Fibroblast of lung (primary cell): ENCODE results near the gene PTPRF. TPM values are rescaled to one million over a fixed set of nuclear protein-coding genes. Genes with fewer than 3 reads are reported as not detected.

ENCODE experiments used
- DNase-seq, 2 donors: peaks; one replicate each; pipeline versions ENCODE4 v3.0.0 to v3.0.0-alpha.2; 2010; ENCODE audit warnings: low read depth in 2 of 2
- H2AFZ ChIP-seq: 2 replicates; pipeline ENCODE4 v1.5.1; 2012; ENCODE audit warnings: low read length, control low read depth, inconsistent platforms
- H3K27ac ChIP-seq: 2 replicates; pipeline ENCODE4 v1.5.1; 2011; ENCODE audit warnings: low read length, control low read depth; ENCODE audit not compliant: insufficient read depth
- H3K27me3 ChIP-seq: 2 replicates; pipeline ENCODE4 v1.5.1; 2011; ENCODE audit warnings: mild to moderate bottlenecking, low read length; ENCODE audit not compliant: control insufficient read depth, insufficient read depth
- H3K36me3 ChIP-seq: 2 replicates; pipeline ENCODE4 v1.5.1; 2011; ENCODE audit warnings: low read length; ENCODE audit not compliant: control insufficient read depth, insufficient read depth
- H3K4me1 ChIP-seq: 2 replicates; pipeline ENCODE4 v1.5.1; 2011; ENCODE audit warnings: low read length; ENCODE audit not compliant: control insufficient read depth, insufficient read depth; ENCODE audit errors: extremely low read depth
- H3K4me2 ChIP-seq: 2 replicates; pipeline ENCODE4 v1.5.1; 2011; ENCODE audit warnings: low read length, control low read depth; ENCODE audit not compliant: insufficient read depth; ENCODE audit errors: extremely low read depth
- H3K4me3 ChIP-seq, 4 experiments: fragments of 200-600 bp in 1 of 4; sonication (generic) in 1 of 4; replicated peaks in 1 of 4; 2 replicates each; pipeline ENCODE4 v1.5.1; 2011 to 2016; ENCODE audit warnings: low read length in 4 of 4, low read depth in 3 of 4, mild to moderate bottlenecking in 3 of 4, control low read depth in 2 of 4, inconsistent platforms in 1 of 4, mixed read lengths in 1 of 4; ENCODE audit not compliant: insufficient read depth in 1 of 4; ENCODE audit errors: control extremely low read depth in 1 of 4
- H3K79me2 ChIP-seq: 2 replicates; pipeline ENCODE4 v1.5.1; 2012; ENCODE audit warnings: mild to moderate bottlenecking, low read length, inconsistent platforms; ENCODE audit not compliant: control insufficient read depth, insufficient read depth
- H3K9ac ChIP-seq: 2 replicates; pipeline ENCODE4 v1.5.1; 2011; ENCODE audit warnings: mild to moderate bottlenecking, low read length, control low read depth; ENCODE audit not compliant: insufficient read depth
- H3K9me3 ChIP-seq: 2 replicates; pipeline ENCODE4 v1.5.1; 2012; ENCODE audit warnings: low read depth, low read length; ENCODE audit not compliant: control insufficient read depth, insufficient read depth
- H4K20me1 ChIP-seq: 2 replicates; pipeline ENCODE4 v1.5.1; 2011; ENCODE audit warnings: low read length; ENCODE audit not compliant: control insufficient read depth, insufficient read depth; ENCODE audit errors: extremely low read depth
- CTCF ChIP-seq, 2 donors: IDR thresholded peaks in 1 of 2; conservative IDR thresholded peaks in 1 of 2; 1 replicate in 1 of 2; 2 replicates in 1 of 2; pipeline ENCODE4 v1.5.1; 2011 to 2012; ENCODE audit warnings: low read length in 2 of 2, control low read depth in 1 of 2, inconsistent platforms in 1 of 2, low read depth in 1 of 2, mild to moderate bottlenecking in 1 of 2
- EZH2 ChIP-seq: IDR thresholded peaks from 2 replicates; pipeline ENCODE4 v1.5.1; 2012; ENCODE audit warnings: low read length, control low read depth, mild to moderate bottlenecking; ENCODE audit errors: missing control alignments
- polyA plus RNA-seq, 2 donors: library from polyadenylated mRNA; depleted of rRNA in 1 of 2; stranded (reverse) in 1 of 2; unstranded in 1 of 2; fragments of >200 nt; gene quantifications; 2 replicates each; pipeline ENCODE4 v1.2.1, GENCODE V29; 2011 to 2012; ENCODE audit warnings: missing spikeins in 1 of 2
- total RNA-seq: library from RNA; depleted of rRNA; stranded (reverse); fragments of >200 nt; gene quantifications from 2 replicates; pipeline ENCODE4 v1.2.1, GENCODE V29; 2014

Gene PTPRF
- total and polyA plus RNA-seq, 2 donors (not counting 1 experiment from before 2014, with no cell fraction given), result 45.2 to 52.0 TPM

DNA sequence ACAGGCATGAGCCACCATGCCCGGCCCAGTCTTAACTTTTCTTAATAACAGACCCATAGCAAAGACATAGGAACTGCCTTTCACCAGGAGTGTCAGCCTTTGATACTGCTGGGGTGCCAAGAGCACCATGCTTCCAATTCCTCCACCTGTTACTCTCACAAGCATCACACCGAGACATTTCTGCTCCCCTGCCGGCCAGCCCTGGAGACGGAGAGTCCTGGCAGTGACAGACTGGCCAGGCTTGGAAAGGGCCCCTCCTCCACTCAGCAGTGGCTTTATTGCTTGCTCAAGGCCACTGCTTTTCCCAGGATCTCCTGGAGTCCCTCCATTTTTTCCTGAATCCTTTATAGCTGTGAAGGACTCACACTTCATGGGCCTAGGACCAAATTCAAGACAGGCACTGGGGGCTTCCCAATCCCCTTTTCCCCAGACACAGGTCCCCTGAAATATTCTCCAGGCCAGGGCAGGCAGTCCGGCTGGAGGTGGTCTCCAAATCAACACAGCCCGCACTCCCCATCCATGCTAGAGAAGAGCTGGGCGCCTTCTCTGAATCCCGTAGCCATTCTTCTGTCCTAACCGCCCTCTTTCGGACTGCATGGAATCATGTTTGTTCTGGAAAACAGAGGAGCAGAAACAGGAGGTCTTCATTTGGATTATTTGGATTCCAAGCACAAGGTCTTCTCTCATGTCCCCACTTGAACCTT lies 25.5 kb upstream of the PTPRF start:
- no peaks in the 10 kb centered on the region for H3K9me3 ChIP-seq
- H2AFZ ChIP-seq, result no peak overlapping the region
- H3K79me2 ChIP-seq, result no peaks in the 10 kb centered on the region
- no peak overlapping the region for H3K27ac ChIP-seq
- no peaks in the 10 kb centered on the region for H4K20me1 ChIP-seq
- no peak for DNase-seq
- H3K4me2 ChIP-seq, result no peak overlapping the region
- no peaks in the 10 kb centered on the region for H3K27me3 ChIP-seq
- no peak overlapping the region for H3K4me3 ChIP-seq
- TF ChIP-seq CTCF (conservative IDR thresholded peaks at IDR 0.05 in 1 of 2, IDR thresholded peaks at IDR 0.05 in 1 of 2; ENCODE audit: low read depth in 1 of 2, low read length in 2 of 2), result no peak
- no peak for TF ChIP-seq EZH2
- no peaks in the 10 kb centered on the region for H3K4me1 ChIP-seq
- H3K36me3 ChIP-seq, result no peaks in the 10 kb centered on the region
- H3K9ac ChIP-seq, result no peak overlapping the region

- no peak overlapping the region for H3K4me3 ChIP-seq
- no peak overlapping the region for H3K9ac ChIP-seq
- DNase-seq, result no peak
- H3K4me2 ChIP-seq, result no peak overlapping the region
- no peaks in the 10 kb centered on the region for H3K4me1 ChIP-seq
- H2AFZ ChIP-seq, result no peak overlapping the region
- H3K36me3 ChIP-seq, result no peaks in the 10 kb centered on the region
- TF ChIP-seq CTCF (conservative IDR thresholded peaks at IDR 0.05 in 1 of 2, IDR thresholded peaks at IDR 0.05 in 1 of 2; ENCODE audit: low read depth in 1 of 2, low read length in 2 of 2) (no peak), EZH2 (no peak)
- no peaks in the 10 kb centered on the region for H3K9me3 ChIP-seq
- no peak overlapping the region for H3K27ac ChIP-seq
- no peaks in the 10 kb centered on the region for H3K27me3 ChIP-seq
- H4K20me1 ChIP-seq, result no peaks in the 10 kb centered on the region
- H3K79me2 ChIP-seq, result no peaks in the 10 kb centered on the region
Observed at GRCh38 chr1:43506233-43506632, 24.4 kb upstream of the PTPRF start.

GRCh38 chr1:43507296-43508295 lies 23.1 kb upstream of the PTPRF start:
- no peaks in the 10 kb centered on the region for H3K9me3 ChIP-seq
- no peak for DNase-seq
- no peaks in the 10 kb centered on the region for H4K20me1 ChIP-seq

More at GRCh38 chr1:43507296-43508295, 23.1 kb upstream of the PTPRF start:
- Histone ChIP-seq H3K4me3 (no peak overlapping the region), H2AFZ (no peak overlapping the region), H3K27ac (no peak overlapping the region), H3K79me2 (no peaks in the 10 kb centered on the region), H3K36me3 (no peaks in the 10 kb centered on the region), H3K27me3 (no peaks in the 10 kb centered on the region), H3K4me1 (no peaks in the 10 kb centered on the region), H3K9ac (no peak overlapping the region), H3K4me2 (no peak overlapping the region)
- no peak for TF ChIP-seq EZH2
- TF ChIP-seq CTCF (conservative IDR thresholded peaks at IDR 0.05 in 1 of 2, IDR thresholded peaks at IDR 0.05 in 1 of 2; ENCODE audit: low read depth in 1 of 2, low read length in 2 of 2), result no peak
